ENCODE measurements around the gene AOAH.
"Not testable (repeated sequence)": the region's sequence is repeated elsewhere in the genome, so short reads cannot be mapped to it uniquely, and the experiment has no call there.

AOAH gene

GRCh38 chr7:36654436-36654835 is 69.9 kb downstream of the AOAH start:
- no peak for DNase-seq

- no peak for DNase-seq
These were observed 70.5 kb downstream of the AOAH start for GRCh38 chr7:36653663-36654355.

GRCh38 chr7:36653008-36653662 is 71.2 kb downstream of the AOAH start:
- no peak for DNase-seq

- DNase-seq, result no peak
These were observed 71.9 kb downstream of the AOAH start for GRCh38 chr7:36652431-36652830.

- no peak for DNase-seq
These were observed 72.9 kb downstream of the AOAH start for GRCh38 chr7:36651404-36651803.

- no peak for DNase-seq
These were observed 73.5 kb downstream of the AOAH start for GRCh38 chr7:36650766-36651312.

- DNase-seq, result no peak
These were observed 74.0 kb downstream of the AOAH start for GRCh38 chr7:36650320-36650719.

- DNase-seq, result not testable (repeated sequence)
These were observed 75.0 kb downstream of the AOAH start for GRCh38 chr7:36649319-36649718.

GRCh38 chr7:36648441-36648840 is 75.9 kb downstream of the AOAH start:
- no peak for DNase-seq

- DNase-seq, result no peak
These were observed 79.5 kb downstream of the AOAH start for GRCh38 chr7:36644625-36645422.

GRCh38 chr7:36642414-36642813 is 81.9 kb downstream of the AOAH start:
- DNase-seq, result no peak

GRCh38 chr7:36642010-36642409 is 82.3 kb downstream of the AOAH start:
- DNase-seq, result no peak

- no peak for DNase-seq
These were observed 83.6 kb downstream of the AOAH start for GRCh38 chr7:36640682-36641081.

- DNase-seq, result no peak
These were observed 84.5 kb downstream of the AOAH start for GRCh38 chr7:36639826-36640225.

GRCh38 chr7:36638586-36639263 is 85.6 kb downstream of the AOAH start:
- no peak for DNase-seq

- DNase-seq, result no peak
These were observed 86.2 kb downstream of the AOAH start for GRCh38 chr7:36638140-36638539.

GRCh38 chr7:36637417-36637816 is 86.9 kb downstream of the AOAH start:
- DNase-seq, result no peak

- no peak for DNase-seq
These were observed 88.2 kb downstream of the AOAH start for GRCh38 chr7:36636126-36636525.

- no peak for DNase-seq
These were observed 89.2 kb downstream of the AOAH start for GRCh38 chr7:36635091-36635490.

GRCh38 chr7:36633377-36633776 is 90.9 kb downstream of the AOAH start:
- DNase-seq, result no peak

GRCh38 chr7:36630112-36630650 is 94.1 kb downstream of the AOAH start:
- no peak for DNase-seq

GRCh38 chr7:36629351-36629750 is 94.9 kb downstream of the AOAH start:
- no peak for DNase-seq

GRCh38 chr7:36627836-36628235 is 96.5 kb downstream of the AOAH start:
- no peak for DNase-seq
